SK-N-MC (cell line): ENCODE results near the gene ITGAV.

ENCODE experiments used
- EZH2 ChIP-seq: fragments of 200-600 bp; sonication (generic); IDR thresholded peaks from one replicate; pipeline ENCODE4 v1.6.1; 2017; ENCODE audit warnings: antibody characterized with exemption
- POLR2AphosphoS5 ChIP-seq: IDR thresholded peaks from 2 replicates; pipeline ENCODE4 v1.6.1; 2012; ENCODE audit warnings: mild to moderate bottlenecking, low read depth, low read length, borderline replicate concordance

- TF ChIP-seq POLR2AphosphoS5 (no peak), EZH2 (no peak)
These were observed 42.6 kb downstream of the ITGAV start for GRCh38 chr2:186632417-186632816.
